HTERT RPE-1 (cell line): ENCODE data around the gene SERPIND1.
"Not testable (repeated sequence)": the region's sequence is repeated elsewhere in the genome, so short reads cannot be mapped to it uniquely, and the experiment has no call there.

Source experiments
- in situ Hi-C: fragments of 300-500 bp; cut with MboI; formaldehyde crosslinking; loops from 4 replicates; pipeline ENCODE4 v1.14.3; 2020; ENCODE audit warnings: low sequenced_read_pairs

Gene SERPIND1

GRCh38 chr22:20773793-20774212, at the start of gene SERPIND1:
Gene SERPIND1 (plus strand): TSS chr22:20774113. CDS start chr22:20779313, 5,200 bp downstream.
- in situ Hi-C loops: no loop called here

GRCh38 chr22:20724676-20725454, 49.0 kb upstream of the SERPIND1 start:
- in situ Hi-C loops: no loop called here

GRCh38 chr22:20725987-20726558, 47.8 kb upstream of the SERPIND1 start:
- in situ Hi-C loops: no loop called here

- in situ Hi-C loops: no loop called here
Measured at GRCh38 chr22:20727118-20728015, 46.5 kb upstream of the SERPIND1 start.

- in situ Hi-C loops: no loop called here
Measured at GRCh38 chr22:20728523-20729190, 45.3 kb upstream of the SERPIND1 start.

- in situ Hi-C loops: no loop called here
Measured at GRCh38 chr22:20729194-20729593, 44.7 kb upstream of the SERPIND1 start.

GRCh38 chr22:20732431-20732830, 41.5 kb upstream of the SERPIND1 start:
- in situ Hi-C loops: not testable (repeated sequence)

- in situ Hi-C loops: not testable (repeated sequence)
Measured at GRCh38 chr22:20735356-20736162, 38.4 kb upstream of the SERPIND1 start.

GRCh38 chr22:20736891-20737290, 37.0 kb upstream of the SERPIND1 start:
- in situ Hi-C loops: not testable (repeated sequence)

GRCh38 chr22:20738394-20739089, 35.4 kb upstream of the SERPIND1 start:
- in situ Hi-C loops: no loop called here

- in situ Hi-C loops: no loop called here
Measured at GRCh38 chr22:20740222-20740951, 33.5 kb upstream of the SERPIND1 start.

GRCh38 chr22:20741008-20741633, 32.8 kb upstream of the SERPIND1 start:
- in situ Hi-C loops: no loop called here

- in situ Hi-C loops: no loop called here
Measured at GRCh38 chr22:20741634-20742581, 32.0 kb upstream of the SERPIND1 start.

- in situ Hi-C loops: no loop called here
Measured at GRCh38 chr22:20742764-20743163, 31.1 kb upstream of the SERPIND1 start.

GRCh38 chr22:20744456-20744855, 29.5 kb upstream of the SERPIND1 start:
- in situ Hi-C loops: no loop called here

- in situ Hi-C loops: no loop called here
Measured at GRCh38 chr22:20745119-20745518, 28.8 kb upstream of the SERPIND1 start.
